Activated CD4-positive, alpha-beta T cell treated with anti-CD3 and anti-CD28 coated beads, Interleukin-2, amount 50 U/mL, for 4 hours (primary cell): Measurements from ENCODE around the gene COL9A1.

ENCODE experiments used
- DNase-seq, 2 experiments: peaks; one replicate each; pipeline ENCODE4 v3.0.0-alpha.2; 2020

Gene COL9A1

GRCh38 chr6:70285201-70285600 lies 17.7 kb downstream of the COL9A1 start:
- no peak for DNase-seq

DNA sequence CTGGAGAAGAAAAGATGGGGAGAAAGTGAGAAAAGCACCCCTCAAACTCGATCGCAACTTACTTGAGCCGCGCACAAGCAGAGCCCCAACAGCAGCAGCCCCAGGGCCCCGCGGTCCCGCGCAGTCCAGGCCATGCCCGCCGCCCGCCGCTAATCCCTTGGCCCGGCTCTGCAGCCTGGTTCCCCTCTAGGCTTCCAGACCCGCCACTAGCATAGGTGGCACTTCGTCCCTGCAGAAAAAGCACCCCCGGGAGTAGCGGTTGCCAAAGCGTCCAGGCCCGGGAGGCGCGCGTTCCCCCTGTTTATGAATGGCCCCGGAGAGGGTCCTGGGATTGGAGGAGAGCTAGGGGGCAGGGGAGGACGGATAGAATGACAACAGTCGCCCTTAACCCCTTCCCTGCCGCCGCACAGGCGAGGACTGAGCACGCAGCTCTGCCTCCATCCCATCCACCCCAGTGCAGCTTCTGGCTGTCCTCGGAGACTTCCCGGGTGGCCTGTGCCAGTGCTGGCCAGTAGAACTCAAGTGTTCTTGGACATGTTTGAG lies 19.9 kb downstream of the COL9A1 start:
- DNase-seq = no peak

DNA sequence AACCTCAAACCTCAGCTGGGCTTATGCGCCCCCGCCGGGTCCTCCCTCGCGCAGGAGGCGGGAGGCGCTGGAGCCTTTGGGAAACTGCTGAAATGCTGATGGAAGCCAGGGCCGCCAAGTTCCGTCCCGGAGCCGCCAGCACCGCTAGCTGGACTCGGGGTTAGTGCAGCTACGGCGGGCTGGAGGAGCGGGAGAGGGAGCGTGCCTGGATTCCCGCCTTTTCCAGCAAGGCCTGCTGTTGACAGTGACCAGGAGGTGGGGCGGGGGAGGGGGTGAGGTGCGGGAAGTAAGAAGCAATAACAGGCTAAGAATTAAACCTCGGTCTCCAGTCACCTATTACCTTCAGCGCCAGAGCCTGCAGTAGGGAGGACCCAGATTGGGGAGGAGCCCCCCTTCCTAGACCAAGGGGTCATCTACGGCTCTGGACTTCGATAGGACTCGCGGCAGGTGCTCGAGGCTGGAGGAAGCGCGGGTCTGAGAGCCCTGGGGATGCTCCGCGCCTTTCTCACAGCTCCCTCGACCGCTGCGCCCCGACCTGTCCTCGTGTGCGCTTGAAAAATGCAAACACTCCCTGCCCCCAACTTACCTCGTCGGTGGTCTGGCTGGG lies 20.5 kb downstream of the COL9A1 start:
- no peak for DNase-seq

DNA sequence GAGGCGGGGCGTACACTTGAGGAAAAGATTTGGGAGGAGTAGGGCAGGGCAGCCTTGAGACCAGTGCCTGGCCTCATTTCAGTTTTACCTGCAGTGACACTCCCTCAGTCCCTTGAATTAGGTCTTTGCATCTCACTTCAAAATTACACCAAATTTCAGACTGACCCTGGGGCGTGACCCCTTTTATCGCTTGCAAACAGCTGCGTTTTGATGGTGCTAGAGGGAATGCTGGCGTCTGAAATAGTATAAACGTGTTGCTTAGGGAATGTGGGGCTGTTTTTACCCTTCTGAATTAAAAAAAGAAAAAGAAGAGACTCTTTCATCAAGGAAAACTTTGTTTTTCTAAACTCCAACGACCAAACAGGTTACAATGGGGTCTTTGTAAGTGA lies 21.0 kb downstream of the COL9A1 start:
- DNase-seq = no peak

GRCh38 chr6:70280400-70280853 lies 22.5 kb downstream of the COL9A1 start:
- no peak for DNase-seq

DNA sequence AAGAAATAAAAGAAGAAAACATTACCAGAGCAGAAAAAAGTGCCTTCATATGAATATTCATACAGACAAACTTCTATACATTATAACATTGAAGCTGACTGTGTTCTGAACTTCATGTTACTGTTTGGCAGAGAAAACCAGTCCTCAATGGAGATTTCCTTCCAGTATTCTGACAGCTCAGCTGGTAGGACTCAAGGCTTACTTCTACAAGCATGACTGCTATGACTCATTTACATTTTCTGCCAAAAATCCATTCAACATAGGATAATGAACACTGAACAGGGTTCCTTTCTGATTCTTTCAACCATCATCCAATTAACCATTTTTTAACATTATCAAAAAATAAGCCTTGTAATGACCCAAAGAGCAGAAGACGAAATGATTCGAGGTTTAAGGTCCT lies 25.4 kb downstream of the COL9A1 start:
- DNase-seq = no peak

DNA sequence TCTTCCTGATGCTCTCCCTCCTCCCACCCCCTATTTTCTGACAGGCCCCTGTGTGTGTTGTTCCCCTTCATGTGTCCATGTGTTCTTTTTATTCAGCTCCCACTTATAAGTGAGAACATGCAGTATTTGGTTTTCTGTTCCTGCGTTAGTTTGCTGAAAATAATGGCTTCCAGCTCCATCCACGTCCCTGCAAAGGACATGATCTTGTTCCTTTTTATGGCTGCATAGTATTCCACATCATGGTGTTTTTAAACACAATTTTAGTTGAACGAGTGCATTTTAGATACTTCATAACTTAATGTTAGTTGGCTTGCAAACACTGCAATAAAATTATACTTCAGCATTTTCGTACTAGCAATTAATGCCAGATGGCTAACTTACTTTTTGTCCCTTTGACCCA lies 28.5 kb downstream of the COL9A1 start:
- DNase-seq = no peak

DNA sequence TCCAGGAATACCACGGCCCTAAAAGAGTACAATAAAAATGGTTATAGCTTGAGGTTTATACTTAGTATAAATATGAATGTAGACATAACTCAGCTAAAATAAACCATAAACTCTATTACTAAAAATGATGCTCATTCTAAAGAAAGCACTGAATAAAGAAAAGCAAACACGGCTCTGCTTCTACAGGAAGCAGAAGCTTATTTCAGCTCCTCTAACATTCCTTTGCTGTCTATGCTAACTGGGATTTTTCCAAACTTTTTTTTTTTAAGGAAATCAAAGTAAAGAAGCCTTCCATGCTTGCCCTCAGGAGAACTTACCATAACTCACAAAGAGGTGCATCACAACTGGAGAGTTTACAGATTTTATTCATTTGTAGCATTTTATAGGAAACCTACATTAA lies 30.8 kb downstream of the COL9A1 start:
- no peak for DNase-seq

GRCh38 chr6:70270287-70271005 lies 32.4 kb downstream of the COL9A1 start:
- DNase-seq = no peak

GRCh38 chr6:70266142-70266541 lies 36.7 kb downstream of the COL9A1 start:
- DNase-seq = no peak

DNA sequence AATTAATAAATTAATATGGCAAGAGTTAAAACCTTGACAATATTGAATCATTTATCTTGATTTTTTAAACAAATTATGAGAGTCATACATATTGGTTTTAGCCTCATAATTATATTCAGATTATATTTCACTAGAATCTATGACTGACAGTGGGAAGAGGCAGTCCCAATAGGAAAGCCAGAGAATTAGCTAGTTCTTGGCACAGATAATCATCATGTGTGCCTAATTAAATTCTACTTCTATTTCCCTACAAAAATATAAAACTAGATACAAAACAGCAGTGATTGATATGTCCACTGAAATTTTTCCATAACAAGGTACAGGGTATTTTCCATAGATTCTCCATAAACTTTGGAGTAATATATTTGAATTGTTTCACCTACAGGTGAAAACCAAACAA lies 38.6 kb downstream of the COL9A1 start:
- no peak for DNase-seq

DNA sequence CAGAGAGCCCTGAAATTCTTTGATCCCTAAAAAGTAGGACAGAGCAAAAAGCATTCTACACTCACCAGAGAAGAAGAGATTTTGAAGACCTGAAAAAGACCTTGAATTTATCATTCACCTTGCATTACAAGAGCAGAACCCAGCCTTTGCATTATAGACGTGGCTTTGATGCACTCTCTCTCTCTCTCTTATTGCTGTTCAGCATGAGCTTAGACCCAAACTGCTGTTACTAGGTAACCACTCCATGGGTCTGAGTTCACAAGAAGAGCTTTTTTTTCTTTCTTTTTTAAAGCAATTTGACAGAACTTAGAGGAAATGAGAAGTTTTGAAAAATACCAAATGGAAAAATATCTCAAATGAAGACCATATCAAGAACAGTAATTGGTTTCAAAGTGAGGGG lies 44.4 kb downstream of the COL9A1 start:
- DNase-seq = no peak

DNA sequence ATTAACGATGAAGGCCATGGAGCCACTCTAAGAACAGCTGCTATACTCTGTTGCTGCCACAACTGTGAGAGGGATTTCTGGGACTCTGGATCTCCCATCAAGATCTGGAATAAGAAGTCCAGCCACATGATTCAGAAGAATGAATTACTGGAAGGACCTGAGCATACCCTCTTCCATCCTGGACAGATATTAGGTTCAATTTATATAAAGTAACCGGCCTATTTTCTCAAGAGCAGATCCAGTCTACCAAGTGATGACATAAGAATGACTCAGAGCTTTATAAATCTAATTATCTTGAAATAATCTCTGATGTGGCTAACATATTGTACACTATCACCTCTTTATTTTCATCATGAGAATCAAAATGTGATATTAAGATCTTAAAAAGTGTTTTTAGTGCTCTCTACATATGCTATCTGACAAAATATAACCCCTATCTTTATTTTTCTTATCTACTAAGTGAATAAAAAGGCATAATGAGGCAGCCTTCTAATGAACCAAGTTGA lies 45.1 kb downstream of the COL9A1 start:
- no peak for DNase-seq

GRCh38 chr6:70254784-70255183 lies 48.1 kb downstream of the COL9A1 start:
- no peak for DNase-seq

DNA sequence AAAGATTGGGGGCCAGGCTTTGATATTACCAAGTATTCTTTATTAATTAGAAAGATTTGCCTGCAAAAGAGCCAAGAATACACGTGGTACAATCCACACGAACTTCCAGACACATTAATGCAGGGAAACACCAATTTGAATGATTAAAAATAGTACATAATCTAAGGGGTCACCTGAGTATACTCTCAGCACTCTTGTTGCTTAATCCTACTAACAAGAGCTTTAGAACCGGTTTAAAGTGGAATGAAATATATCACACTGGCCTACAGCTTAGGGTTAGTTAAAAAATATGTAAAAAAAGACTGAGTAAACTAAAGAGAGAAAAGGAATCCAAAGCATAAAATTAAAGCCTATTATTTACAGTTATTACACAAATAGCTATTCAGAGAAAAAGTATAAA lies 49.0 kb downstream of the COL9A1 start:
- no peak for DNase-seq

DNA sequence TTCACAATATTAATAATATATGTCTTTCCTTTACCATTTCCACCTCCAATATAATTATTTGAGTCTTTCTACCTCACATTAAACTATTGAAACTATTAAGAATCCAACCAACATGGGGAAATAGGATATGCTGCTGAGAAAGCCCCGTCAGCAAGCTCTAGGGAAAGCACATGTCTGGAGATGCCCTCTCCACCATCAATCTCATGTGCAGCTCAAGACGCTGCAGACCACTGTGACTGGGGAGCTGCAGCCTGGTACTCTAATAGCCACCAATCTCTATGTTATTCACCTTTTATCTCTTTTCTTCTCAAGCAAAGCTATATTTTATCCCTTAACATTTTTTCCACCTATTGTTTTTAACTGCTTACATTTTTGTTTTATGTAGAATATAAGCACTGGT lies 50.3 kb downstream of the COL9A1 start:
- no peak for DNase-seq

- DNase-seq = no peak
These were observed 56.8 kb downstream of the COL9A1 start for GRCh38 chr6:70246118-70246517.

GRCh38 chr6:70241991-70242420 lies 60.9 kb downstream of the COL9A1 start:
- no peak for DNase-seq

DNA sequence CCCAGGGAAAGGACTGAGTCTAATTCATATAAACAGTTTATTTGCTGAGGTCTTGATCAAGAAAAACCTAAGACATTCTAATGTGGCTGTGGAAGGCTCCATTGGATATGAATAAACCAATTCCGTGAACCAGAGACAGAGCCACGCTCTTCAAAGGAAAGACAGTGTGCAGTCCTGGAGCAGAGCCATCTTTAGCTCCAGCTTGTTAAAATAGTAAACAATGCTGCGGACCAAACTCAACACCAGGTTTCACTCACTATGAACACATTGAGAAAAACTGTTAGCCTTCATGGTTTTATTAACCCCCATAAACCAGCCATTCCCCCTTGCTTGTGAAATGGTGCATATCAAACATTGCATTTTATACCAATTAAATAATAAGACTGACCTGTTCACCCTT lies 61.9 kb downstream of the COL9A1 start:
- no peak for DNase-seq

DNA sequence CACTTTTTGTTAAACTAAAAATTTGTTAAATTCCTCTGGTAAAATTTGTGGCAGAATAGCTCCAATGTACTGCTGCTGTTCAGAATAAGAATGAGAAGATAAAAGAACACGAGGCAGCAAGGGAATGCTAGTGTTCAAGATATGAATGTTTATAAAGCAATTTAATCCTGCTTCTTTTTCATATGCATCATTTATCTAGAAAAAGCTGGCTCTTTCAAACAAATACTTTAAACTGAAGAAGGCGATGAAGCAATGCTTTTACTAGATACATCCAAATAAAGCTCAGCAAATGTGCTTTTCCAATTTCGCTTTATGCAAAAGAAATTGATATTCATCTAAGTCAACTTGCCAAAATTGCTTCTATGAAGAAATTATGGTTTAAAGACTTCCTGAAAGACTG lies 66.5 kb downstream of the COL9A1 start:
- no peak for DNase-seq

GRCh38 chr6:70234561-70235236 lies 68.2 kb downstream of the COL9A1 start:
- DNase-seq = no peak

GRCh38 chr6:70231311-70231710 lies 71.6 kb downstream of the COL9A1 start:
- DNase-seq = no peak

- no peak for DNase-seq
These were observed 77.8 kb downstream of the COL9A1 start for GRCh38 chr6:70225055-70225454.

- DNase-seq = no peak
These were observed 80.5 kb downstream of the COL9A1 start for GRCh38 chr6:70222439-70222749.
